NCI-H2196 (cell line): Measurements from ENCODE around the gene BBS2.

Experiments used
- DNase-seq: peaks from one replicate; lab custom pipeline; 2025; ENCODE audit not compliant: unreplicated experiment; lab: John Stamatoyannopoulos, UW

The BBS2 gene

DNA sequence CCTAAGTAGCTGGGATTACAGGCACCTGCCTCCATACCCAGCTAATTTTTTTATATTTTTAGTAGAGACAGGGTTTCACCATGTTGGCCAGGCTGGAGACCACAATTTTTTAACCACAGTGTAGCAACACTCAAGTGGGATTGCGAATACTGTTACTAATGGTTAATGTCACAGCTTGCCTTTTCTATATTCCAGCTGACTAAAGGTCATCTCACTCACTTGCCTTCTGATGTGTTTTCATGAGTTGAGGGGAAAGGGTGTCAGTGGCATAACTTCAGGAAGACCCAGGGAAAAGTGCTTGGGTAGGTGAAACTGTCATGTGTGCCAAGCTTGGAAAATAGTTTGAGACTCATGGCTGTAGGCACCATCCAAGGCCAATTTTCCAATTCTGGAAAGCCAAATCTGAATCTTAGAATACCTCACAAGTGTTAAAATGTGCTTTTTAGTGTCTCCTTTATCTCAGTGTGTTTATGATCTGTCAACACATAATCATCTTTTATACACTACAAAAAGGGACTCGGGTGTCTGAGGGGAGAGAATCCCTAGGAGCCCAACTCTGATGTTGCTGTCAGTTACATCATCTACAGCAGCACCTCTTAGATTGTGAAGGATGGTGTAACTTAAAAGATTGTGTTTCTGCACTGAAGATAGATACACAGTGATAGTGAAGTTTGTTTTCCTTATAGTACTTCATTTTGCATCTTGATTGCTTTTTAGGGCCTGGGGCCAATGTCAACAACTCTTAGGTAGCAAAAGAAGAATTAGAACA, 41.4 kb downstream of the BBS2 start:
- no peak for DNase-seq

GRCh38 chr16:56477096-56477878, 42.5 kb downstream of the BBS2 start:
- no peak for DNase-seq

- DNase-seq: no peak
Measured at GRCh38 chr16:56475201-56475600, 44.6 kb downstream of the BBS2 start.

GRCh38 chr16:56470666-56471065, 49.2 kb downstream of the BBS2 start:
- DNase-seq: no peak

GRCh38 chr16:56470232-56470631, 49.6 kb downstream of the BBS2 start:
- DNase-seq: no peak

DNA sequence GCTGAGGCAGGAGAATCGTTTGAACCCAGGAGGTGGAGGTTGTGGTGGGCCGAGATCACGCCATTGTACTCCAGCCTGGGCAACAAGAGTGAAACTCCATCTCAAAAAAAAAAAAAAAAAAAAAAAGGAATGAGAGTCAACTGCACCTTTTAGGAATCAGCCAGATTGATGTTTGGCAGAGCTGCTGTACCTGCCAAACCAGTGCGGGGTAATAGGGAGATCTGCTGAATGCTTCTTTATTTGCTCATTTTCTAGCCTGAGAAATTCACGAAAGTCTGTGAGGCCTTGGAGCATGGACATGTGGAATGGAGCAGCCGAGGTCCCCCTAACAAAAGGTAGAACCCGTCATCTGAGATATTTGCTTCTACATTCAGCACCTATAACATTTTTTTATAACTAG, 50.1 kb downstream of the BBS2 start:
- DNase-seq: no peak

DNA sequence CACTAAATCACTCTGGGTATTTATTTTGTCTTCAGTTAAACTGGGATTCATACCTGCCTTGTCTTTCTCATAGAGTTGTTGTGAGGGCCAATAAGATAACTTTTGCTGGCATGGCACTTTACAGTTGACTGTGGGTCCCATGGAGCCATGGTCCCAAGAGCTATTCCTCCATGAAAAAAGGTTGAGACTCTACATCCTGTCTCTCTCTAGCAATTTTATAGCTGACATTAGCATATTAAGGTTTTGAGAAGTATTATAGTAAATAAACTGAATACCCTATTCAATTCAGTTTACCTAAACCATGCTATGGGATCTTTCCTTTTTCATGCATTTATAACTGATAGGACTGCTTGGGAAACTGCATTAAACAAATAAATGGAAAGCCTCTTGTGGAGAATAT, 51.0 kb downstream of the BBS2 start:
- no peak for DNase-seq

DNA sequence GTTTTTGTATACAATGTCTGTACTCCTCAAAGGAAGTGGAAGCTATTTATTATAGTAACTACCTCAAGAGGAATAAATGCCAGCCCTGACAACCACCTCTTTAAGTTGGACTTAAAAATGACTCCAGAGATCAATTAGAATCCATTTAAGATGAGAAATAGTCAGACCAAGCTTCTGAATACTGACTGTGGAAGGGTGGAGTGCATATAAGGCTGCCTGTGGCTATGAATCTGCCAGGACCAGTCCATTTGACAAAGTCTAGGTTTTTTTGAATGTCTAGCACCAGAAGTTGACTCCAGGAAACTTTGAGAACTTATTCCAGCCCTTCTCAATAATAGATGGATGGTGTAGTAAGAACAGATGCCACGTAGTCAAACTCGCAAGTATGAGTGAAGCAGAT, 53.5 kb downstream of the BBS2 start:
- no peak for DNase-seq

GRCh38 chr16:56463153-56463552, 56.7 kb downstream of the BBS2 start:
- DNase-seq: no peak

GRCh38 chr16:56462064-56462796, 57.6 kb downstream of the BBS2 start:
- DNase-seq: no peak

- DNase-seq: no peak
Measured at GRCh38 chr16:56460101-56460500, 59.7 kb downstream of the BBS2 start.

- DNase-seq: no peak
Measured at GRCh38 chr16:56457927-56458470, 61.8 kb downstream of the BBS2 start.

- DNase-seq: peak; percentile 26
Measured at GRCh38 chr16:56451753-56452689, 67.8 kb downstream of the BBS2 start.

DNA sequence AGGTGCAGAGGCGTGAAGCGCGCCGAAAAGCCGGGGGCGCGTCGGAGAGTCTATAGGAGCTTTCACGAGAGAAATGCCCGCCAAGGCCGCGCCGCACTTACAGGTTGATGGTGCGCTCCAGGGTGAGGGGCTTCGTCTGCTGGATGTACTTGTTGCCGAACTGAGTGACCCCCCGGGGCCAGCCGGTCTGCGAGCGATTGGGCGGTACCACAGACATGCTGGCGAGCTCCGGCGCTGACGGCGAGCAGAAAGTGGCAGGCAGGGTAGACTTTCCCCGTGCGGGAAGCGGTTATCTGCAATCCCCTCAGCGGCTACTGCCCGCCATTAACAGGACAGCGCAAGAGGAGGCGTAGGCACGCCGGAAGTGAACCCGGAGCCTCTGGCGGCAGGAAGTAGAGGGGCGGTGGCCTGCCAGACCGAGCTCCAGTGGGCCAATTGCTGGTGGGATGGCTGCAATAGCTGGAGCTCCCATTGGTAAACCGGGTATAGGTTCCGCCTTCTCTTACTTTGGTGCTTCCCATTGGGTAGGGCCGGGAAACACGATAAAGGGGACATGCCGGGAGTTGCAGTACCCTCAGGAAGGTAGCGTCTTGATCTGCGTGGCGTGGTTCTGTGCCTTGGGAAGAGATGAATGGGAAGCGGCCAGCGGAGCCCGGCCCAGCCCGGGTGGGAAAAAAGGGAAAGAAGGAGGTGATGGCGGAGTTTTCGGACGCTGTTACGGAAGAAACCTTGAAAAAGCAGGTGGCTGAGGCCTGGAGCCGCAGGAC, 68.7 kb downstream of the BBS2 start, which contains the start of the genes NUDT21 and OGFOD1:
NUDT21 (minus strand) TSS at position 347 of the 767 bp plus-strand sequence; CDS start at position 217, 130 bp downstream.
OGFOD1 (plus strand) TSS at position 569 of the 767 bp plus-strand sequence; CDS start at position 628, 59 bp downstream.
- DNase-seq: peak; percentile 80

GRCh38 chr16:56450275-56450985, 69.4 kb downstream of the BBS2 start:
- DNase-seq: no peak

GRCh38 chr16:56448005-56448404, 71.8 kb downstream of the BBS2 start:
- no peak for DNase-seq

GRCh38 chr16:56447286-56447685, 72.5 kb downstream of the BBS2 start:
- no peak for DNase-seq

- no peak for DNase-seq
Measured at GRCh38 chr16:56438038-56438437, 81.8 kb downstream of the BBS2 start.

- DNase-seq: no peak
Measured at GRCh38 chr16:56436258-56436657, 83.6 kb downstream of the BBS2 start.
